Cardiac muscle cell (in vitro differentiated cells and primary cell): ENCODE results near the gene SLC26A4. TPM values are rescaled to one million over a fixed set of nuclear protein-coding genes. Genes with fewer than 3 reads are reported as not detected.

Source experiments
- DNase-seq, 2 donors: peaks; one replicate each; pipeline versions ENCODE4 v3.0.0 to v3.0.0-alpha.2; 2010 to 2017; ENCODE audit warnings: low read depth in 1 of 2, low spot score in 1 of 2
- H3K27ac ChIP-seq: fragments of 200-600 bp; sonication (generic); 2 replicates; pipeline ENCODE4 v1.5.1; 2016
- H3K27me3 ChIP-seq: fragments of 200-600 bp; sonication (generic); 2 replicates; pipeline ENCODE4 v1.6.0; 2016; ENCODE audit warnings: control low read depth
- H3K36me3 ChIP-seq: fragments of 200-600 bp; sonication (generic); 2 replicates; pipeline ENCODE4 v1.5.1; 2016; ENCODE audit warnings: control low read depth
- H3K4me1 ChIP-seq: fragments of 200-600 bp; sonication (generic); 2 replicates; pipeline ENCODE4 v1.8.1; 2017; ENCODE audit warnings: low read depth, mild to moderate bottlenecking, mixed run types
- H3K4me3 ChIP-seq: fragments of 200-600 bp; sonication (generic); 2 replicates; pipeline ENCODE4 v1.5.1; 2016; ENCODE audit warnings: mild to moderate bottlenecking
- H3K9me3 ChIP-seq: fragments of 200-600 bp; sonication (generic); 2 replicates; pipeline ENCODE4 v1.5.1; 2017; ENCODE audit warnings: low read depth, mild to moderate bottlenecking, control low read depth
- polyA plus RNA-seq: library from polyadenylated mRNA; unstranded; fragments of >200 nt; fragmentation: Nextera tagmentation; extraction: Ambion mirVana; gene quantifications from 2 replicates; pipeline ENCODE4 v1.2.1, GENCODE V29; 2016
- total RNA-seq: library from RNA; depleted of rRNA; stranded (reverse); fragments of >200 nt; gene quantifications from 2 replicates; pipeline ENCODE4 v1.2.3, GENCODE V29; 2016
- TF ChIP-seq, protein P1 (sequence below): IDR thresholded peaks from 2 replicates; pipeline ENCODE4 v1.5.1; 2012; ENCODE audit warnings: low read depth, mild to moderate bottlenecking, low read length

SLC26A4 gene
- total and polyA plus RNA-seq, 2 experiments from 2014 or later, result 0.89 TPM; not detected in 1

DNA sequence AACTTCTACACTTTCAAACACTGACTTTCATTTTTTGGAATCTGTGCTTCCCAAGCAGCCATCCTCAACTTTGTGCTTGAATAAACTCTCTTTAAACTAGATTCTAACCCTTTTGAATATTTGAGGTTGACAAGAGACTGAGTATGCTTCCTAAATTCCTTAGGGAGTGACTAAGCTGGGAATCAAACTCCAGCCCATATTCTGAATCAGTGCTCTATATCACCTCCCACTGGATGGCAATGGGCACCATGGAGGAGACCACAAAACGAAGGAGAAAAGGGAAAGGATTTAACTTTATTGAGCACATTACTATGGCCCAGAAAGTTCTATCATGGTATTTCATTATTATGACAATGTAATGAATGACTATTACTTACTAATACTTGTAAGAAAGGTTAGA is 17.2 kb upstream of the SLC26A4 start:
- Histone ChIP-seq H3K36me3 (no peaks in the 10 kb centered on the region), H3K4me1 (no peaks in the 10 kb centered on the region), H3K27ac (no peak overlapping the region), H3K27me3 (no peaks in the 10 kb centered on the region), H3K9me3 (no peaks in the 10 kb centered on the region), H3K4me3 (no peak overlapping the region)
- peak in 1 of 2 donors; percentile 56 for DNase-seq
- TF ChIP-seq, protein P1, sequence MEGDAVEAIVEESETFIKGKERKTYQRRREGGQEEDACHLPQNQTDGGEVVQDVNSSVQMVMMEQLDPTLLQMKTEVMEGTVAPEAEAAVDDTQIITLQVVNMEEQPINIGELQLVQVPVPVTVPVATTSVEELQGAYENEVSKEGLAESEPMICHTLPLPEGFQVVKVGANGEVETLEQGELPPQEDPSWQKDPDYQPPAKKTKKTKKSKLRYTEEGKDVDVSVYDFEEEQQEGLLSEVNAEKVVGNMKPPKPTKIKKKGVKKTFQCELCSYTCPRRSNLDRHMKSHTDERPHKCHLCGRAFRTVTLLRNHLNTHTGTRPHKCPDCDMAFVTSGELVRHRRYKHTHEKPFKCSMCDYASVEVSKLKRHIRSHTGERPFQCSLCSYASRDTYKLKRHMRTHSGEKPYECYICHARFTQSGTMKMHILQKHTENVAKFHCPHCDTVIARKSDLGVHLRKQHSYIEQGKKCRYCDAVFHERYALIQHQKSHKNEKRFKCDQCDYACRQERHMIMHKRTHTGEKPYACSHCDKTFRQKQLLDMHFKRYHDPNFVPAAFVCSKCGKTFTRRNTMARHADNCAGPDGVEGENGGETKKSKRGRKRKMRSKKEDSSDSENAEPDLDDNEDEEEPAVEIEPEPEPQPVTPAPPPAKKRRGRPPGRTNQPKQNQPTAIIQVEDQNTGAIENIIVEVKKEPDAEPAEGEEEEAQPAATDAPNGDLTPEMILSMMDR, result peak; percentile 42

DNA sequence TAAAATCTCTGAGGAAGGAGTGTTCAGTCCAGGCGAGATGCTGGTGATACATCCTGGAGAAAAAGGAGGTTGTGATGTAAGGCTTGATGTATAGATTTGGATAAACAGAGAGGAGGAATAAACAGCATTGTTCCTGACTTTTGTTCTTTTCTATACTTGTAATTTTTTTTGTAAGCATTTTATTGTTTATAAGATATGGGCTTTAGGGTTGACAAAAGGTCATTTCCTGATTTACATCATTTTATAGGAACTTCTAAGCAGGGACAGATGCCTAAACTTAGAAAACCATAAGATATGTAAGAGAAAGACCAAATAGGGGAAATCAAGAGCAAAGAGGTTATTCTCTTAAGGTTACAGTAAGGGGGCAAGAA is 16.7 kb upstream of the SLC26A4 start:
- Histone ChIP-seq H3K36me3 (no peaks in the 10 kb centered on the region), H3K4me3 (no peak overlapping the region), H3K4me1 (no peaks in the 10 kb centered on the region), H3K9me3 (no peaks in the 10 kb centered on the region), H3K27ac (no peak overlapping the region), H3K27me3 (no peaks in the 10 kb centered on the region)
- TF ChIP-seq, protein P1, result no peak
- no peak for DNase-seq

GRCh38 chr7:107644309-107644974 is 16.2 kb upstream of the SLC26A4 start:
- no peak overlapping the region for H3K4me3 ChIP-seq
- TF ChIP-seq, protein P1, result no peak
- H3K36me3 ChIP-seq, result no peaks in the 10 kb centered on the region
- H3K27me3 ChIP-seq, result no peaks in the 10 kb centered on the region
- DNase-seq, result peak in 1 of 2 donors; percentile 66
- H3K9me3 ChIP-seq, result no peaks in the 10 kb centered on the region
- no peak overlapping the region for H3K27ac ChIP-seq
- H3K4me1 ChIP-seq, result no peaks in the 10 kb centered on the region

DNA sequence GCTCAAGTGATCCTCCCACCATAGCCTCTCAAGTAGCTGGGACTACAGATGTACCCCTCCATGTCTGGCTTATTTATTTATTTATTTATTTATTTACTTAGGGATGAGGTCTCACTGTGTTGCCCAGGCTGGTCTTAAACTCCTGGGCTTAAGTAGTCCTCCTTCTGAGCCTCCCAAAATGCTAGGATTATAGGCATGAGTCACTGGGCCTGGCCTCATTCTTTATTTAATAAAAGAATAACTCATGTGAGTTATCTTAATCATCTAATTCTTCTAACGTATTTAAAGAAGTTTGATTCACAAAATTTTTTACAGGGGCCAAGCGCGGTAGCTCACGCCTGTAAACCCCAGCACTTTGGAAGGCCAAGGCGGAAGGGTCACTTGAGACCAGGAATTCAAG is 8.0 kb upstream of the SLC26A4 start:
- TF ChIP-seq, protein P1, result no peak
- H3K4me3 ChIP-seq, result no peak overlapping the region
- no peaks in the 10 kb centered on the region for H3K9me3 ChIP-seq
- H3K4me1 ChIP-seq, result no peaks in the 10 kb centered on the region
- H3K27ac ChIP-seq, result no peak overlapping the region
- no peaks in the 10 kb centered on the region for H3K36me3 ChIP-seq
- DNase-seq, result no peak
- peaks cover 26% of the 10 kb centered on the region for H3K27me3 ChIP-seq

DNA sequence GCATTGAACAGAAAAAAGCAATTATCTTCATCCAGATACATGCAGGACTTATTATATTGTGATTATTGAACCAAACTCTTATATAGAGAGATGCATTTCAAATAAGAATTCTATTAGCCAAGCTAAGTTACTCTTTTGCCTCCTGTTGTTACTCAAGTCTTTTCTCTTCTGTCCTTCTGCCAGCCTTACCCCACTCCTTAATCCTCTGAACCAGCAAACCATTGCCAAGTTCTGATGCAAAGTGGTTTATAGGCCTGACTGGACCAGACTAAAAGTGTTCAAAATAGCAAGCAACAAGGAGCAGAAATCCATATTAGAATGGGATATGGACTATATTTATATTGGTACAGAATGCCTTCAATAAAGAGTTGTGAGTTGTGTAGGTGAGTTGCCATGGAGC is 2.2 kb upstream of the SLC26A4 start:
- H3K27ac ChIP-seq, result no peak overlapping the region

More for the DNA sequence above, 2.2 kb upstream of the SLC26A4 start:
- Histone ChIP-seq H3K4me3 (no peak overlapping the region), H3K9me3 (no peaks in the 10 kb centered on the region), H3K27me3 (peaks cover 84% of the 10 kb centered on the region), H3K36me3 (no peaks in the 10 kb centered on the region), H3K4me1 (no peaks in the 10 kb centered on the region)
- TF ChIP-seq, protein P1, result no peak
- peak in 1 of 2 donors; percentile 21 for DNase-seq
